GM23248 (cell line): ENCODE measurements around the gene ATP1A2. TPM values are rescaled to one million over a fixed set of nuclear protein-coding genes. Genes with fewer than 3 reads are reported as not detected.

Experiments
- DNase-seq: peaks from one replicate; pipeline ENCODE4 v3.0.0-alpha.2; 2015
- H2AFZ ChIP-seq: fragments of 200-600 bp; sonication (generic); 2 replicates; pipeline ENCODE4 v1.6.1; 2016; ENCODE audit warnings: antibody characterized with exemption
- H3F3A ChIP-seq: fragments of 200-600 bp; sonication (generic); 2 replicates; pipeline ENCODE4 v1.6.1; 2016; ENCODE audit warnings: mild to moderate bottlenecking, antibody characterized with exemption, mixed run types; ENCODE audit not compliant: insufficient read depth
- H3K27ac ChIP-seq: fragments of 200-600 bp; sonication (generic); 2 replicates; pipeline ENCODE4 v1.5.1; 2016; ENCODE audit warnings: mild to moderate bottlenecking
- H3K27me3 ChIP-seq: fragments of 200-600 bp; sonication (generic); replicated peaks from 2 replicates; pipeline ENCODE4 v1.6.1; 2016; ENCODE audit warnings: mild to moderate bottlenecking; ENCODE audit not compliant: insufficient read depth
- H3K36me3 ChIP-seq: fragments of 200-600 bp; sonication (generic); 2 replicates; pipeline ENCODE4 v1.6.1; 2016; ENCODE audit warnings: low read depth, mild to moderate bottlenecking
- H3K4me1 ChIP-seq: fragments of 200-600 bp; sonication (generic); 2 replicates; pipeline ENCODE4 v1.6.1; 2016; ENCODE audit warnings: mild to moderate bottlenecking; ENCODE audit not compliant: insufficient read depth
- H3K4me2 ChIP-seq: fragments of 200-600 bp; sonication (generic); one replicate; pipeline ENCODE4 v1.6.1; 2016; ENCODE audit warnings: mild to moderate bottlenecking; ENCODE audit not compliant: unreplicated experiment
- H3K4me3 ChIP-seq: fragments of 200-600 bp; sonication (generic); 2 replicates; pipeline ENCODE4 v1.5.1; 2016; ENCODE audit warnings: mild to moderate bottlenecking
- H3K79me2 ChIP-seq: fragments of 200-600 bp; sonication (generic); 2 replicates; pipeline ENCODE4 v1.6.1; 2016; ENCODE audit warnings: mild to moderate bottlenecking; ENCODE audit not compliant: insufficient read depth
- H3K9ac ChIP-seq: fragments of 200-600 bp; sonication (generic); 2 replicates; pipeline ENCODE4 v1.6.1; 2016; ENCODE audit warnings: mild to moderate bottlenecking
- H3K9me2 ChIP-seq: fragments of 200-600 bp; sonication (generic); 2 replicates; pipeline ENCODE4 v1.6.1; 2016; ENCODE audit warnings: mixed run types, mild to moderate bottlenecking, moderate library complexity; ENCODE audit not compliant: insufficient read depth
- H3K9me3 ChIP-seq: fragments of 200-600 bp; sonication (generic); one replicate; pipeline ENCODE4 v1.6.1; 2017; ENCODE audit warnings: low read depth
- H4K20me1 ChIP-seq: fragments of 200-600 bp; sonication (generic); 2 replicates; pipeline ENCODE4 v1.6.0; 2016; ENCODE audit not compliant: insufficient read depth
- EZH2 ChIP-seq: fragments of 200-600 bp; sonication (generic); IDR thresholded peaks from 2 replicates; pipeline ENCODE4 v1.6.1; 2018; ENCODE audit warnings: antibody characterized with exemption, mild to moderate bottlenecking; ENCODE audit not compliant: insufficient read depth, poor library complexity, severe bottlenecking
- EZH2phosphoT487 ChIP-seq: fragments of 200-600 bp; sonication (generic); IDR thresholded peaks from 2 replicates; pipeline ENCODE4 v1.6.1; 2018; ENCODE audit warnings: antibody characterized with exemption, moderate library complexity, mild to moderate bottlenecking, low read depth; ENCODE audit not compliant: insufficient read depth
- WGBS, 2 experiments: methylation state at CpG; one replicate each; pipeline ENCODE4 v1.1.6; 2015 to 2017; ENCODE audit warnings: low lambda C conversion rate in 2 of 2, low coverage in 1 of 2; ENCODE audit errors: missing lambda C conversion rate in 2 of 2; 5-methylcytosine and 5-hydroxymethylcytosine counted together
- in situ Hi-C: fragments of 300-500 bp; cut with MboI; formaldehyde crosslinking; loops from 2 replicates; pipeline ENCODE4 v1.15.0; 2020
- polyA plus RNA-seq: library from polyadenylated mRNA; unstranded; fragments of >200 nt; fragmentation: Nextera tagmentation; extraction: Ambion mirVana; gene quantifications from 2 replicates; pipeline ENCODE4 v1.2.1, GENCODE V29; 2016
- total RNA-seq: library from RNA; depleted of rRNA; stranded (reverse); fragments of >200 nt; shearing (Covaris generic); gene quantifications from 2 replicates; pipeline ENCODE4 v1.2.3, GENCODE V29; 2014

The ATP1A2 gene
- total and polyA plus RNA-seq, 2 experiments from 2014 or later = 0.11 to 0.14 TPM

DNA sequence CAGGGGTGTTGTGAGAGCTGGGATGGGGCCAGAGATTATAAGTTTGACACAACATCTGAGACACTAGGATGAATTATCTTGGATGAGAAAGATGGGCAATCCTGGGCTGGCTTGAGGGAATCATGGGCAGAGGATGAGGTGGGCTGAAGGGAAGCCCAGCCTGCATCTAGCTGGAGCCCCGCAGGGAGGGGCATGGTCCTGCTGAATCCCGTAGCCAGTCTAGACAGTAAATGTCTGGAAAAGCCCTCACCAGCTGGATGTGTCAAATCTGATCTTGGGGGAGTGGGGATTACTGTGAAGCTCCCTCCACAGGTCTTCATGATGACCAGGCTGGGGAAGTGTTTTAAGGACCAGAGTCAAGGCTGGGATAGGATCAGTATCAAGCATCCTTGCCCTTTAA, 71.2 kb downstream of the ATP1A2 start:
- Histone ChIP-seq H3K9me2 (no peaks in the 10 kb centered on the region), H3K27me3 (no peaks in the 10 kb centered on the region), H3K79me2 (no peaks in the 10 kb centered on the region), H3F3A (no peaks in the 10 kb centered on the region), H2AFZ (no peak overlapping the region), H3K4me2 (no peak overlapping the region), H3K9me3 (no peaks in the 10 kb centered on the region), H3K9ac (no peak overlapping the region), H3K4me3 (no peak overlapping the region), H3K4me1 (no peaks in the 10 kb centered on the region), H3K27ac (no peak overlapping the region), H4K20me1 (no peaks in the 10 kb centered on the region), H3K36me3 (no peaks in the 10 kb centered on the region)
- no peak for DNase-seq
- 80 to 97% methylated on average over 2 of the region's 2 CpGs for WGBS, 2 experiments
- in situ Hi-C loops = no loop called here
- no peak for TF ChIP-seq EZH2phosphoT487
- TF ChIP-seq EZH2 = no peak

GRCh38 chr1:160187407-160187806, 71.8 kb downstream of the ATP1A2 start:
- Histone ChIP-seq H3K27ac (no peak overlapping the region), H3K9me3 (no peaks in the 10 kb centered on the region), H3K9ac (no peak overlapping the region), H2AFZ (no peak overlapping the region), H3K9me2 (no peaks in the 10 kb centered on the region), H3K4me1 (peaks cover 3% of the 10 kb centered on the region; the same call in 1 of the 2 replicates), H3K79me2 (no peaks in the 10 kb centered on the region), H3K36me3 (no peaks in the 10 kb centered on the region), H4K20me1 (no peaks in the 10 kb centered on the region), H3K4me3 (no peak overlapping the region), H3K4me2 (no peak overlapping the region), H3F3A (no peaks in the 10 kb centered on the region), H3K27me3 (no peaks in the 10 kb centered on the region)
- no peak for DNase-seq
- WGBS, 2 experiments = 53 to 56% methylated on average over 7 of the region's 7 CpGs
- in situ Hi-C loops = no loop called here
- TF ChIP-seq EZH2phosphoT487 = no peak
- no peak for TF ChIP-seq EZH2

- Histone ChIP-seq H3K9ac (no peak overlapping the region), H3K4me2 (no peak overlapping the region), H3K36me3 (no peaks in the 10 kb centered on the region), H3K4me1 (peaks cover 7% of the 10 kb centered on the region), H3K27ac (no peak overlapping the region), H3K27me3 (no peaks in the 10 kb centered on the region), H3K4me3 (no peak overlapping the region), H3K9me3 (no peaks in the 10 kb centered on the region), H4K20me1 (no peaks in the 10 kb centered on the region), H3F3A (no peaks in the 10 kb centered on the region), H3K9me2 (no peaks in the 10 kb centered on the region), H2AFZ (no peak overlapping the region), H3K79me2 (no peaks in the 10 kb centered on the region)
- WGBS, 2 experiments = 68 to 81% methylated on average over 6 to 7 of the region's 7 CpGs
- TF ChIP-seq EZH2phosphoT487 (no peak), EZH2 (no peak)
- in situ Hi-C loops = no loop called here
- no peak for DNase-seq
These were observed 72.8 kb downstream of the ATP1A2 start for GRCh38 chr1:160188341-160188740.

DNA sequence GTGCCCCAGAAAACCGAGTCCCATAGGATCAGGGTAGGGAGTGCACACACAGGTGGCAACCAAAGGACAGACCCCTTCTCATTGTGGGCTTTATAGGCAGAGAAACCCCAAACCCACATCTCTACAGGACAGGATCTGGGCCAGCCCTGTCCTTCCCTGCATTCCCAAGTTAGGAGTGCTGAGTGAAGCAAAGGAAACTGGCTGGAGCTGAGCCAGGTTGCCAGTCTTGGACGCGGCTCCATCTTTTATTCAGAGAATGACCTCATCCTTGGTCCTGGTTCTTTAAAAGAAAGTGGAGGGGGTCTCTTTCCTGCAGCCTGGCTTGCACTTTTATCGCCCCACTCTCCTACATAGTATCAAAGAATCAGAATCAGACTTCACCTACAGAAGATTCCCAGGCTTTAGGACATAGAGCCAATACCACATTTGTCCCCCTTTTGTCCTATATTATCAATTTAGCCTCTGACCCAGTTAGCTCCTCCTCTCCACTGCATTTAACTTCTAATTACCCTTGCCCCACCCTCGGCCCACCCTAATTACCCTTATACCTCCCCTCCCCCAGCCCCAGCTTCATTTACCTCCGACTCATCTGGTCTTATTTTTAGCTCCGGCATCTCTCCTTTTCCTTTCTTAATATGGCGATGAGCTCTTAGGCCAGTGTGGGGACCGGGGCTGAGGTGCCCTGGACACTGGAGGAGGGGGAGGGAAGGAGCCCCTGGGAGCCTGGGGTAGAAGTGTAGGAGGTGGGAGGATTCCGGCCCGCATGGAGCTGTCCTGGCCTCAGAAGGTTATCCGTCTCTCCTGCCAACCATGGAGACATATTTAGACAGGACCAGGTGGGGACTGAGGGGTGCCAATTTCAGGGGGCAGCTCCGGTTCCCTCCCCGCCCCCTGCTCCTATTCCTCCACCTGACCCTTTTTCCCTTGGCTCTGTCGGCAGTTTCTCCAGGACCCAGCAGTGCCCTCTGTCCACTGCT, 74.4 kb downstream of the ATP1A2 start, which contains the start of gene CASQ1:
CASQ1 (plus strand) TSS at position 927 of the 977 bp plus-strand sequence. CDS start 177 bp downstream, outside the sequence.
- no peaks in the 10 kb centered on the region for H3K9me2 ChIP-seq
- no peaks in the 10 kb centered on the region for H3K9me3 ChIP-seq
- H4K20me1 ChIP-seq = no peaks in the 10 kb centered on the region
- H3K36me3 ChIP-seq = no peaks in the 10 kb centered on the region
- H3K79me2 ChIP-seq = no peaks in the 10 kb centered on the region
- H3K27me3 ChIP-seq = no peaks in the 10 kb centered on the region
- in situ Hi-C loops = no loop called here
- WGBS, 2 experiments = 49 to 57% methylated on average over 14 to 15 of the region's 15 CpGs
- TF ChIP-seq EZH2 (no peak), EZH2phosphoT487 (no peak)
- peaks cover 9% of the 10 kb centered on the region for H3K4me1 ChIP-seq
- H3K4me3 ChIP-seq = no peak within 1 kb of the TSS
- DNase-seq = peak; percentile 64
- H3F3A ChIP-seq = no peaks in the 10 kb centered on the region
- no peak within 1 kb of the TSS for H3K9ac ChIP-seq
- no peak within 1 kb of the TSS for H2AFZ ChIP-seq
- H3K4me2 ChIP-seq = no peak within 1 kb of the TSS
- H3K27ac ChIP-seq = no peak within 1 kb of the TSS
